GM12873 (cell line): ENCODE data around the gene VSIG10L2.

ENCODE experiments used
- TF ChIP-seq, protein P1 (sequence below): IDR thresholded peaks from 2 replicates; pipeline ENCODE4 v1.5.1; 2012; ENCODE audit warnings: low read depth, mild to moderate bottlenecking, moderate library complexity, low read length, control low read depth; ENCODE audit not compliant: insufficient read depth; ENCODE audit errors: missing control alignments

Gene VSIG10L2

DNA sequence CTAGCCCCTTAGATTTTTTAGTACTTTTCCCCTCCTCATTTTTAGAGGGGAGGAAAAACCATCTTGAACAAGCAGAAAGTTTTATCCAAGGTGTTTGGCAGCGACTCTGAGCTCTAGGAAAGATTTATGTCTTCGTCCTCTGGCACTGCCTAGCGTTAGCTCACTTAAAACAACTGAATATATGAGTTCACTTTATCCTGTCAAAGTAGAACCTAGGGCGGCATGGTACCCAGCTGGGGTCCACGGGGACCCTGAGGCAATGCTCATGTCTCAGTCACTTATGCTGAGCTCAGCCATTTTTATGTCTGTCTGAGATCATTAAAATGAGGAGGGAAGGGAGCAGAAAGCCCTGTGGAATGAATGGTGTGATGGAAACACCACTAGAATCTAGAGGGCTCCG lies 14.2 kb upstream of the VSIG10L2 start:
- TF ChIP-seq, protein P1, sequence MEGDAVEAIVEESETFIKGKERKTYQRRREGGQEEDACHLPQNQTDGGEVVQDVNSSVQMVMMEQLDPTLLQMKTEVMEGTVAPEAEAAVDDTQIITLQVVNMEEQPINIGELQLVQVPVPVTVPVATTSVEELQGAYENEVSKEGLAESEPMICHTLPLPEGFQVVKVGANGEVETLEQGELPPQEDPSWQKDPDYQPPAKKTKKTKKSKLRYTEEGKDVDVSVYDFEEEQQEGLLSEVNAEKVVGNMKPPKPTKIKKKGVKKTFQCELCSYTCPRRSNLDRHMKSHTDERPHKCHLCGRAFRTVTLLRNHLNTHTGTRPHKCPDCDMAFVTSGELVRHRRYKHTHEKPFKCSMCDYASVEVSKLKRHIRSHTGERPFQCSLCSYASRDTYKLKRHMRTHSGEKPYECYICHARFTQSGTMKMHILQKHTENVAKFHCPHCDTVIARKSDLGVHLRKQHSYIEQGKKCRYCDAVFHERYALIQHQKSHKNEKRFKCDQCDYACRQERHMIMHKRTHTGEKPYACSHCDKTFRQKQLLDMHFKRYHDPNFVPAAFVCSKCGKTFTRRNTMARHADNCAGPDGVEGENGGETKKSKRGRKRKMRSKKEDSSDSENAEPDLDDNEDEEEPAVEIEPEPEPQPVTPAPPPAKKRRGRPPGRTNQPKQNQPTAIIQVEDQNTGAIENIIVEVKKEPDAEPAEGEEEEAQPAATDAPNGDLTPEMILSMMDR, result no peak

DNA sequence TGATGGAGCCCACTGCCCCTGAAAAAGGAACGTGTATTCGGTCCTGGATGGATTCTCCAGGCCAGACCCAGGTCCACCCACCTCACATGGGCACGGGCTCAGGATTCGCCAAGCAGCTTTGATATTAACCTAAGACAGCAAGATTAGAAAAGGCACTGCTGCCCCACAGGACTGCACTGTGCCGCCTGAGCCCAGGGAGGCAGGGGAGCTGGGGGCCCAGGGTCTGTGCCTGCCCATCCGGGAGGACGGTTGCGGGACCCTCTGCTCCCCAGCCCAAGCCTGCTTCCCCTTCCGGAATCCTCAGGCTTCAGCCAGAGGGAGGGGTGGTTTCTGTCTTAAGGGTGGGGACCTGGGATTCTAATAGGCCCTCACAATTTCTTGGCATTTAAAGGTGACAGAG lies 13.5 kb upstream of the VSIG10L2 start:
- TF ChIP-seq, protein P1, result no peak

DNA sequence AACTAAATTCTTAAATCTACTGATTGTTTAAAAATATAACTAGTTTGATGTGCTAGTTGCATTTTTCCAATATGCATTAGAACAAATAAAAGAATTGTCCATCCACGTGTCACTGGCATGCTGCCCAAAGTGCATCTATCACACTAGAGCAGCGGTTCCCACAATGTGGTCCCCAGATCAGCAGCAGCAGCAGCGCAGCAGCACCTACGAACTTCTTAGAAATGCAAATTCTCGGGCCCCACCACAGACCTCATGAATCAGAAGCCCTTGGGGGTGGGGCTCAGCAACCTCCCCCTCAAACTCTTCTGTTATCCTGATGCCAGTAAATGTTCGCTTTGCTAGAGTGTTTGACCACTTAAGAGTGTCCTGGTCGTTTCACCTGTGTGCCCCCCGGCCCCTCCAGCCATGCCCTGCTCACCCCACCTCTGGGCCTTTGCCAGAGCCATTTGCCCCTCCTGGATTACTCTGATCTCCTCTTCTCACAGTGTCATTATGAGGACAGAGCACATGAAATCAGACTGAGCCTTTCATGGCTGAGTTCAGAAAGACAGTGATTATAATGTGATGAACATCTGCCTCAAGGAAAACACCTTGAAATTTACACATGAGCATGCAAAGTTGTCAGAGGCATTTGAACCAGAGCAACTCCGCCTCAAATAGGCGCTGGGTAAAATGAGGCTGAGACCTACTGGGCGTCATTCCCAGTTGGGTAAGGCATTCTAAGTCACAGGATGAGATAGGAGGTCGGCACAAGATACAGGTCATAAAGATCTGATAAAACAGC lies 12.6 kb upstream of the VSIG10L2 start:
- TF ChIP-seq, protein P1, result no peak

DNA sequence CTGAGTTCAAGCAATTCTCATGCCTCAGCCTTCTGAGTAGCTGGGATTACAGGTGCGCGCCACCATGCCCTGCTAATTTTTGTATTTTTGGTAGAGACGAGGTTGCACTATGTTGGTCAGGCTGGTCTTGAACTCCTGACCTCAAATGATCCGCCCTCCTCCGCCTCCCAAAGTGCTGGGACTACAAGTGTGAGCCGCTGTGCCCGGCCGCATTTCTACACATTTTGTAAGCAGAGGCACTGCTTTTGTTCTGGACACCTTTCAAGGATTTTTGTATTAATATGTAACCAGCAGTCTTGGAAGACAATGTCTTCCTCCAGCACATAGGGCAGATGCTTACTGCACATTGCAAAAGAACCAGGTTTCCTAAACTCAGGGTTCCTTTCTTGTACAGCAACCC lies 11.4 kb upstream of the VSIG10L2 start:
- TF ChIP-seq, protein P1, result no peak

DNA sequence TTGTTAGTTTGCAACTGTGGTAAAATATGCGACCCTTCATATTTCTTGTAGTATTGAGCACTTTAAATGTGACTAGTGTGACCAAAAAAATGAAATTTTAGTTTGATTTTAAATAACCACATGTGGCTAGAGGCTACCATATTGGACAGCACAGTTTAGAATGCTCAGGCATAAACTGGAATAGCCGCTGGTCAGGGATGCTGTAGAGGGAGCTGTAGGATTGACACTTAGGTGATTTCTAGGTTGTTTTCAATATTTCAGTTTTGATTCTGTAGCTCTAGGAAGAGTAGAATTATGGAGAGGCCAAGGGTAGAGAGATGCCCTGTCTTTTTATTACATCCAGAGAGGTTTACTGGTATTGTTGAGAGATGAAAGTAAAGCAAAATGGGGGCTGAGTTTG lies 10.8 kb upstream of the VSIG10L2 start:
- TF ChIP-seq, protein P1, result no peak

DNA sequence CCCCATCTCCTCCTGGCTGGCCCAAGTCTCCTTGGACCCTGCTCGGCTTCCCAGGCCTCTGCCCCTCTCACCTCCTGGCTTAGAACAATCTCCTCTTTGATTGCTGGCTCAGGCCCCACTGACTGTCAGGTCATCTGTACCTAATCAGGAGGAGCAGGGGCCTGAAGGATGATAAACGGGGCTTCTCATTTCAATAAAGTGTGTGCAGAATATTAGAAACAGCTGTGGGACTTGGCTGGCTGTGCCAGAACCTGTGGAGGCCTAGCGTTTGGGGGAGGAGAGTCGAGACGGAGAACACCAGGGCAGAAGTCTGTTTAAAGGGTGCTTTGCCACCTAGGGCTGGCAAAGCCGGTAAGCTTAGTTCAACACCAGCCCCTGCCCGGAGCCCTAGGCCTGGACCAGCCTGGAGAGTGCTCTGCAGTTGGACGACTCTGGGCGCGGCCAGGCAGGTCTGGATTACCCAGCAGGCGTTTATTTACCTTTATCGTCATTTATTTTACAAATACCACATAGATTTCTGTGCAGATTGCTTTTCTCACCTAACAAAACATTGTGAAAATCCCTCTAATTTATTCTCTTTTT lies 10.1 kb upstream of the VSIG10L2 start:
- TF ChIP-seq, protein P1, result no peak

DNA sequence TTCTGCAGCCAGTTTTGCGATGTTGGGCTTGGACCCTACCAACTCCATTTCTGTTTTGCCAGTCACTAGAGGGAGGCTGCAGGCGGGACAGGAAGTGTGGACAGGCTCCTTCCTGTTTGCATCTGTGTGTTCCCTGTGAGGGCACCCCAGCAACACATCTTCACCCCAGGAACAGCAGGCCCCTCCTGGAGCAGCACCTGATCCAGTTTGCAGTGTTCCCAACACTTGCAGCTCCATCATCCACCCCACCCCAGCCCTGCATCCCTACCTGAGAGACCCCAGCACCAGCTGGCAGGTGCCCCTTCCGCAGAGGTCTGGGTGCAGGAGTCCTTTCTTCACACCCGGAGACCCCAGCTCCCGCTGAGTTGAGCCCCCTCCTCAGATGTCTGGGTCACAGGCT lies 7.4 kb upstream of the VSIG10L2 start:
- TF ChIP-seq, protein P1, result no peak
